Glutamatergic neuron (in vitro differentiated cells): ENCODE results near the gene TNS3. TPM values are rescaled to one million over a fixed set of nuclear protein-coding genes. Genes with fewer than 3 reads are reported as not detected.

ENCODE experiments used
- DNase-seq: peaks from one replicate; pipeline ENCODE4 v3.0.0; 2022
- H3K27ac Mint-ChIP-seq: one replicate; pipeline ENCODE4 v1.8.0; 2020; ENCODE audit warnings: mild to moderate bottlenecking, mixed read lengths, inconsistent platforms; ENCODE audit not compliant: unreplicated experiment
- H3K27me3 Mint-ChIP-seq: one replicate; pipeline ENCODE4 v1.8.0; 2020; ENCODE audit warnings: mild to moderate bottlenecking, moderate library complexity, mixed read lengths, inconsistent platforms; ENCODE audit not compliant: unreplicated experiment
- H3K36me3 Mint-ChIP-seq: one replicate; pipeline ENCODE4 v1.8.0; 2020; ENCODE audit warnings: mild to moderate bottlenecking, mixed read lengths, inconsistent platforms; ENCODE audit not compliant: unreplicated experiment
- H3K4me1 Mint-ChIP-seq: one replicate; pipeline ENCODE4 v1.8.0; 2020; ENCODE audit warnings: mild to moderate bottlenecking, low read depth, mixed read lengths, inconsistent platforms; ENCODE audit not compliant: unreplicated experiment
- H3K4me3 Mint-ChIP-seq: one replicate; pipeline ENCODE4 v1.8.0; 2020; ENCODE audit warnings: mild to moderate bottlenecking, mixed read lengths, inconsistent platforms; ENCODE audit not compliant: unreplicated experiment
- H3K9me3 Mint-ChIP-seq: one replicate; pipeline ENCODE4 v1.8.0; 2020; ENCODE audit warnings: mild to moderate bottlenecking, moderate library complexity, mixed read lengths, inconsistent platforms; ENCODE audit not compliant: unreplicated experiment
- CTCF ChIP-seq: fragments of 200-600 bp; sonication (generic); IDR thresholded peaks from one replicate; pipeline ENCODE4 v1.5.0; 2021; ENCODE audit not compliant: partially characterized antibody, unreplicated experiment
- total RNA-seq: library from RNA; stranded (reverse); fragmentation: NEBNext Ultra II Directional; extraction: Animal tissue kit (Norgen Biotek cat#: 25700); gene quantifications from one replicate; pipeline ENCODE4 v1.2.1, GENCODE V29; 2021; ENCODE audit not compliant: unreplicated experiment

The TNS3 gene
- total RNA-seq, 1 donor from 2014 or later: 3.8 TPM

GRCh38 chr7:47331179-47331565 lies 250.7 kb downstream of the TNS3 start:
- Mint-ChIP-seq H3K36me3 (no peaks in the 10 kb centered on the region), H3K4me1 (peaks cover 24% of the 10 kb centered on the region), H3K9me3 (no peaks in the 10 kb centered on the region), H3K27me3 (no peaks in the 10 kb centered on the region), H3K27ac (peak overlapping the region; percentile 29), H3K4me3 (no peak overlapping the region)
- TF ChIP-seq CTCF: no peak
- DNase-seq: no peak

- H3K9me3 Mint-ChIP-seq: no peaks in the 10 kb centered on the region
- H3K4me3 Mint-ChIP-seq: no peak overlapping the region
- no peaks in the 10 kb centered on the region for H3K36me3 Mint-ChIP-seq
- no peaks in the 10 kb centered on the region for H3K27me3 Mint-ChIP-seq
- no peak overlapping the region for H3K27ac Mint-ChIP-seq
- TF ChIP-seq CTCF: no peak
- H3K4me1 Mint-ChIP-seq: peaks cover 24% of the 10 kb centered on the region
- no peak for DNase-seq
These were observed 251.2 kb downstream of the TNS3 start for GRCh38 chr7:47330561-47331178.

GRCh38 chr7:47330026-47330425 lies 251.9 kb downstream of the TNS3 start:
- peaks cover 22% of the 10 kb centered on the region for H3K4me1 Mint-ChIP-seq
- H3K9me3 Mint-ChIP-seq: no peaks in the 10 kb centered on the region
- H3K27ac Mint-ChIP-seq: no peak overlapping the region
- H3K27me3 Mint-ChIP-seq: no peaks in the 10 kb centered on the region
- no peak for TF ChIP-seq CTCF
- H3K36me3 Mint-ChIP-seq: no peaks in the 10 kb centered on the region
- no peak overlapping the region for H3K4me3 Mint-ChIP-seq
- DNase-seq: no peak

GRCh38 chr7:47329320-47329926 lies 252.5 kb downstream of the TNS3 start:
- H3K9me3 Mint-ChIP-seq: no peaks in the 10 kb centered on the region
- no peak overlapping the region for H3K4me3 Mint-ChIP-seq
- peaks cover 22% of the 10 kb centered on the region for H3K4me1 Mint-ChIP-seq
- no peak for DNase-seq
- TF ChIP-seq CTCF: no peak
- H3K36me3 Mint-ChIP-seq: no peaks in the 10 kb centered on the region
- H3K27me3 Mint-ChIP-seq: no peaks in the 10 kb centered on the region
- peak overlapping the region; percentile 21 for H3K27ac Mint-ChIP-seq
